Lower leg skin (tissue), 3 donors: ENCODE data around the gene GDPD4.

ENCODE experiments used
- POLR2A ChIP-seq, 2 donors: fragments of 450-650 bp; IDR thresholded peaks; one replicate each; pipeline ENCODE4 v1.6.1; 2016 to 2017; ENCODE audit warnings: antibody characterized with exemption in 2 of 2, mild to moderate bottlenecking in 1 of 2, moderate library complexity in 1 of 2
- TF ChIP-seq, protein P1 (sequence below), 3 donors: fragments of 450-650 bp; IDR thresholded peaks; one replicate each; pipeline ENCODE4 v1.5.1; 2016; ENCODE audit warnings: antibody characterized with exemption in 3 of 3, mild to moderate bottlenecking in 3 of 3, moderate library complexity in 2 of 3

DNA sequence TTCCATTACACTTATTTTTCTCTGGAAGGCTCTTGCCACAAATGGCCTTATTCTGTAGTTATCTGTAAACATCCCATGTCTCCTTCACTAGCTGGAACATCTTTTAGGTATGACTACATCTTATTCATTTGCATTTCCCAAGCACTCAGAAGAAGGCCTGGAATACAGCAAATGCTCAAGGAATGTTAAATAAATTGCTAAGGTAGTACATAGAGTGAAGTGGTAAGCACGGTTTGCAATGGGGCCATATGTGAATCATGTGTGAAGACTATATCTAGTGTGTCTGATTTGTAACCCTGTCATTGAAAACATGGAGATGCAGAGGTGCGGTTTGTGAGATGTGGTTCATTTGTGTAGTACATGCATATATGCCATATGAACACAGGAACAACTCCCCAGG lies 33.5 kb downstream of the GDPD4 start:
- TF ChIP-seq, protein P1, sequence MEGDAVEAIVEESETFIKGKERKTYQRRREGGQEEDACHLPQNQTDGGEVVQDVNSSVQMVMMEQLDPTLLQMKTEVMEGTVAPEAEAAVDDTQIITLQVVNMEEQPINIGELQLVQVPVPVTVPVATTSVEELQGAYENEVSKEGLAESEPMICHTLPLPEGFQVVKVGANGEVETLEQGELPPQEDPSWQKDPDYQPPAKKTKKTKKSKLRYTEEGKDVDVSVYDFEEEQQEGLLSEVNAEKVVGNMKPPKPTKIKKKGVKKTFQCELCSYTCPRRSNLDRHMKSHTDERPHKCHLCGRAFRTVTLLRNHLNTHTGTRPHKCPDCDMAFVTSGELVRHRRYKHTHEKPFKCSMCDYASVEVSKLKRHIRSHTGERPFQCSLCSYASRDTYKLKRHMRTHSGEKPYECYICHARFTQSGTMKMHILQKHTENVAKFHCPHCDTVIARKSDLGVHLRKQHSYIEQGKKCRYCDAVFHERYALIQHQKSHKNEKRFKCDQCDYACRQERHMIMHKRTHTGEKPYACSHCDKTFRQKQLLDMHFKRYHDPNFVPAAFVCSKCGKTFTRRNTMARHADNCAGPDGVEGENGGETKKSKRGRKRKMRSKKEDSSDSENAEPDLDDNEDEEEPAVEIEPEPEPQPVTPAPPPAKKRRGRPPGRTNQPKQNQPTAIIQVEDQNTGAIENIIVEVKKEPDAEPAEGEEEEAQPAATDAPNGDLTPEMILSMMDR (IDR thresholded peaks at IDR 0.05), result no peak
- TF ChIP-seq POLR2A (IDR thresholded peaks at IDR 0.05), result no peak
